ENCODE results near the gene ADAD2.

The ADAD2 gene

DNA sequence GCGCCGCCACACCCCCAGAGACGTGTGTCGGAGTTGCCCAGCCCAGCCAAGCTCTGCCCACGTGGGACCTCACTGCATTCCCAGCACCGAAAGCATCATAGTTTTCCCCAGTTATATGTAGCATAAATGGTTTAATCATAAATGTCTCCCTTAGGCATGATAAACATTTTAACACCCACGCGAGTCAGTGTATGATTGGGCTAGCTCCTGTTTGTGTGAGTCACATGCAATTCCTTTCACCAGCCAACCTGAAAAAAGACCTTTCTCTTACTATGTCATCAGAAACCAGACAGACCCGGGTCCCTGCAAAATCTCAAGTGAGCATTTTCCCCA, 13.2 kb upstream of the ADAD2 start:
- DNase-seq, result no peak

DNA sequence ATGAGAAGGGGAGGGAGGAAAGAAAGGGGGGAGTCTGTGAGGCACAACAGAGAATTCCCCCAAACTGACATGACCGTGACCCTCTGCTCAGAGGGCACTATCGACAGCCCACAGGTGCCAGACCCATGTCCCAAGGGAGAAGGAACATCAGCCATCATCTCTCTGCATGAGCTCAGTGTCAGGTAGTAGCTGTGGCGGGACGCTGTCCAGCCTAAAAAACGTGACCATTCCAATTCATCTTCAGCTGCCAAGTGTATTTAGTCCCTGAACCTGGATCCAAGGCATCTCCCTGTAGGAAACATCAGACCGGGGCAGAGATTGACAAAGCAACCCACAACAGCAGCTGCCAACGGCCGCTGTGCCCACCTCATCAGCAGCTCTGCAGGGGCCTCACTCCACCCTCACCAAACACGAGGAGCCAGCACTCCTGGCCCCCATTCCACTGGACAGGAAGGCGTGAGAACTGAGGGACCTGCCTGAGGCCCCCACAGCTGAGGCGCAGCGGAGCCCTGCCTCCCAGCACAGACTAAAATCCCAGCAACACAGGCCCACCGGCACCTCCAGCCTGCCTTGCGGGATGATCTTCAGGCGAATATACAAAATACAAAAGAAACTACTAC, 12.7 kb upstream of the ADAD2 start:
- DNase-seq, result no peak

DNA sequence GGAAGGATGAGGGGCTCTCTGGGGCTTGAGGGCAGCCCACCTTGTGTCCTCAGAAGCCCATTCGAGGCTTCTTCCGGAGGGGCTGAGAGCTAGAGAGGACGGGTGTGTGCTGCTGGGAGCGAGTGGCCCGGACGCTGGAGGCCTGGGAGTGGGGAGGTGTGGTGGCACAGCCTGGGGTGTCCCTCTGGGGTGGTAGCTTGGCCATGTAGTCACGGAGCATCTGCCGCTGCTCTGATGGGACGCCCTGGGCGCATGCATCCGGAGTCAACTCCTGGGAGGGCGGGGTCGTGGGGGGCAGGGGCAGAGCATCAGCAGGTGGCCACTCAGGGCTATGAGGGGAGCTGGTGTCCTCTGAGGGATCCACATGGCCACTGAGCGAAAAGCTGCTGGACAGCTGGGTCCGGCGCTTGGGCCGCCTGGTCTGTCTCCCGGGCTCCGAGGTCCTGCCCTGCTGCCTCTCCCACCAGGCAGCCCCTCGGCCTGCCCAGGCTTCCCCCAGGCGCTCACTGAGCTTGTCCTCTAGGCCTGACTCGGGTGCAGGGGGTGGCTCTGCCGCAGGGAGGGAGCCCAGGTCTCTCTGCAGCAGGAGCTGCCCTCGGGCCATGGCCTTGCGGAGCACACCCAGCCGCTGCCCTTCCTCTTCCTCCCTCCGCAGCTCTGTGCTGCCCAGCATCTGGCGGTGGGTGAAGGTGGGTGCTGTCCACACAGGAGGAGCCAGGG, 11.9 kb upstream of the ADAD2 start:
- DNase-seq, result no peak

DNA sequence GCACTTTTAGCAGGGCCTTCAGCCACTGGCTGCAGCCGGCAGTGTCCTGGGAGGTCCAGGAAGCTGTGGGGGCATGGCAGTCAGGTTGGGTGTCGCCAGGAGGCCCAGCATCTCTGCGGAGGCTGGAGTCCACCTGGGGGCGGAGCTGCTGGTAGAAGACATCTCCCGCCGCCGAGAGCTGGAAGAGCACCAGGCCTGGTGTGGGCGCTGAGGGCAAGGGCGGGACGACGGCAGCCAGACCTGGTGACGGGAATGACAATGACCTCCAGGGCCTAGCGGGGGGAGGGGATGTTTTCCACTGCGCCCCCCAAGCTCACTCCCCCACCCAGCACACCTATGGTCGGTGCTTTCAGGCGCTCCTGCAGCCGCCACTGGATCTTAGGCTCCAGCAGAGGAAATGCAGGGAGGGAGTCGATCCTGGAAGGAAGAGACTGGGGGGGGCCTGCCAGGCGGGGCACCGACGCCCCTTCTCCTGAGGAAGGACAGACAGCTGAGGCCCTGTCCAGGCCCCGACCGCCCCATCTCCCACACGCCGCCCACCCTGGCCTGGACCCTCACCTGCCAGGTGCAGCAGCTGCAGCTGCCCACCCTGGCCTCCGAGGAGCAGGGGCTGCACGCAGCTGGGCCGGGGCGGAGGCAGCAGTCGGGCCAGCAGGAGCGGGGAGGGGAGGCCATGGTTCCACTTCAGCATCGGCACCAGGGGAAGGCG, 11.2 kb upstream of the ADAD2 start:
- no peak for DNase-seq

DNA sequence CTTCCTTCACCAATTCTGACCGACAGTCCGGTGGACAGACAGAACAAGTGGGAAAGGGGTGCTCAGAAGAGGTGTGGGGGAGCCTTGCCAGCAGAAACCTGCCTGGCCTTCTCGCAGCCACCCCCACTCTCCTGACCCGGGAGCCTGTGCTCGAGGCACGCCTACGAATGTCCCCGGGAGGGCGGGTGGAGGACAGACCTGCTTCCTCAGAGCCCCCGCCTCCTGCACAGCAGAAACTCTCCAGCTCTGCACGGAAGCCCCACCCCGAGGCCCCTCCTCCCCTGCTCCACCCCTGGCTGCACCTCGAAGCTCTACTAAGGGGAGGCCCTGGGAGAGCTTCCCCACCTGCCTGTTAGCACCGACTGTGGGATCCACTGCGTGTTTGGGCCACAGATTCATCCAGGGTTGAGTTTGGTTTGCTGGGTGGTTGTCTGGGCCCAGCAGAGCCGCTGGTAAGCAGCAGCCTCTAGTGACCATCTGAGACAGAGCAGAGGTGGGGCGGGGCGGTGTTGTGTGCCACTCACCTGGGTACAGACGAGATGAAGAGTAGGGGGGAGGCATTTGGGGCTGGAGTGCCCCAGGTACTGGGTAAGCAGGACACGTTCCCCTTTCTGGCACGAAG, 10.3 kb upstream of the ADAD2 start:
- DNase-seq, result no peak

DNA sequence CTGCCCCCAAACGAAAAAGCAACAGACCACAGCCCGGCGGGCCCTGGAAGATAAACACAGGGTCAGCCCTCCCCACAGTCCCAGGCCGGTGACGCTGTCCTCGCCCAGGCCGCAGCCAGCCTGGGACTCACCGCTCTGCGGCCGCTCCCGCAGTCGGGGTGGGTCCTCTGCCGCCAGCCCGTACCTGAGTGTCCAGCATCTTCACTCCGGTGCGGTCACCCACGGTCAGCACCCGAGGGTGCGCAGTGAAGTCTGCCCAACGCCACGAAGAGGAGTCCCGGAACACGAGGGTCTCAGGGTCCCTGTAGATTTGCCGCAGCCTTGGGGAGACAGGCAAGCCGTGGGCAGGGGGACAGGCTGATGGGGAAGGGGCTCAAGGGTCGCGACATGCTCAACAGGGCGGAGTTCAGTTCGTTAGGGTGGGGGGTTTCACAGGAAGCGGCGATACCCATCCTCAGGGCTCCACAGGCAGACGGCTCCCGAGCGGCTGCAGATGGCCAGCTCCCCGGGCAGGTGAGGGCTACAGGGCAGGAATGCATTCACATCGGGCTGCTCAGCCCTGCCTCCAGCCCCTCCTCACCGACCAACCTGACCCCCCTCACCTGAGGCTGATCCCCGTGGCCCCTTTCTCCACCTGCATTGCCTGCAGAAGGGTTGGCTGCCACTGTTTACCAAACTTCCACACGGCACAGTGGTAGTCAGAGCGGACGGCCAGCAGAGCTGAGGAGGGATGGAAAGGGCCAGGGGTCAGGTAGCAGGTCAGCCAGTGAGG, 9.6 kb upstream of the ADAD2 start:
- DNase-seq, result no peak

DNA sequence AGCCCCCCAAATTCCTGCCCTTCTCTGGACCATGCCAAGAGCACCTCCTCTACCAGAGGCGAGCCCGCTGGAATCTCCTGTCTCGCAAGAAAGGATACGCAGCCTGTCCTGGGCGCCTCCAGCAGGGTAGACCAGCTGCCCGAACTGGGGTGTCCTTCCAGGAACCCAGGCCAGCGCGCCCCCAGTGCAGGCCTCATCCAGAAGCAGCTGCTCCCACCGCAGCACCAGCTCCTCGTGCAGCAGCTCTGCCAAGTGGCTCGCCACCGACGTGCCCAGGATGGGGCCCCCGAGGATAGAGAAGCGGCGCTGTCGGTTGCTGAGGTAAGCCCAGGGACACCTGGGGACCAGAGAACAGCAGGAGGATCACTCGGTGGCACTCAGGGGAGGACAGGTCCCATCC, 8.9 kb upstream of the ADAD2 start:
- no peak for DNase-seq

DNA sequence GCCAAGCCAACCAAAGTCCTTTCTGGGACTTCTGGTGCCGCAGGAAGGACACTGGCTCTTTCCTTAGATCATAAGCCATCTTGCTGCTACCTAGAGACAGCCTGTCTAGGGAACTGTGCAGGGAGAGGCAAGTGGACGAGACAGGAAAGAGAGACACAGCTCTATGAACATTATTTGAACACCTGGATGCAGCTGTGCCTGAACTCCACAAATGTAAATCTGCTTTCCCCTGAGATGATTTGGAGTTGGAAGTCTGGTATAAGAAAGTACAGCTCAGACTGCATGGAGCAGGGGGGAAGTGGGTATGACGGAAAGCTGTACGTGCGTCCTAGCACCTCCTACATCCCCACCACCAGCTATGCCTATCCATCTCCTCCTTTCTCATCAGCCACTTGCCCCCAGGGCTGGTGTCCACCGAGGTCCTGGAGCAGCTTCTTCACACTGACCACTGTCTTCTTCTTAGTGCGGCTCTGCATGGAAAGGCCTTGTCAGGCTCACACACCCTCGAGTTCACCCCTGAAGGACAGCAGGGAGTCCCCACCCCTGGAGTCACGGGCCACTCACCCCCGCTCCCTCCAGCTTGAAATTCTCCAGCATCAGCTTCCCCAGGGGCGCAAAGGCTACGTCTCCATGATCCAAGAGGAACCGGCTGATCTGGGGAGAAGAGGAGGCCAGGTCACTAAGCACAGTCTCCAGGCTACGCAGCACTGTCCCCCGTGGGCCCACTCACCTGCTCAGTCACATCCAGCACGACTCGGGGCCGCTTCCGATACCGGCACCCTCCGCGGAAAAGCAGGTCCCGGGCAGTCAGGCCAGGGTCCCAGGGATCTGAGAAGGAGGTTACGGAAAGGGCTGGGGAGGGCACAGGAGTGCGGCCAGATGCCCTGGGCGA, 8.0 kb upstream of the ADAD2 start:
- no peak for DNase-seq

DNA sequence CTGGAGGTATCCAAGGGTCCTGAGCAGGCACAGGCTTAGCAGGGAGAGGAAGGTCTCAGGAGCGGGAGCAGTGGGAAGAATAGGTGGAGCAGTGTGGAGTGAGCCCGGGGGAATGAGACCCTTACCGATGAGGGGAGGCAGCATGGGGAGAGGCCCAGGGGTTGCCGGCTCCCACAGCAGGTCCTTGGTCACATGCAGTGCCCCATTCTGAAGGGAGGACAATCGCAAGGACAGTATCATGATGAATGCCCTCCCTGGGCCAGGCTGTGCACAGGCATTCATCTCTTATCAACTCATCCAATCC, 7.4 kb upstream of the ADAD2 start:
- DNase-seq, result no peak

DNA sequence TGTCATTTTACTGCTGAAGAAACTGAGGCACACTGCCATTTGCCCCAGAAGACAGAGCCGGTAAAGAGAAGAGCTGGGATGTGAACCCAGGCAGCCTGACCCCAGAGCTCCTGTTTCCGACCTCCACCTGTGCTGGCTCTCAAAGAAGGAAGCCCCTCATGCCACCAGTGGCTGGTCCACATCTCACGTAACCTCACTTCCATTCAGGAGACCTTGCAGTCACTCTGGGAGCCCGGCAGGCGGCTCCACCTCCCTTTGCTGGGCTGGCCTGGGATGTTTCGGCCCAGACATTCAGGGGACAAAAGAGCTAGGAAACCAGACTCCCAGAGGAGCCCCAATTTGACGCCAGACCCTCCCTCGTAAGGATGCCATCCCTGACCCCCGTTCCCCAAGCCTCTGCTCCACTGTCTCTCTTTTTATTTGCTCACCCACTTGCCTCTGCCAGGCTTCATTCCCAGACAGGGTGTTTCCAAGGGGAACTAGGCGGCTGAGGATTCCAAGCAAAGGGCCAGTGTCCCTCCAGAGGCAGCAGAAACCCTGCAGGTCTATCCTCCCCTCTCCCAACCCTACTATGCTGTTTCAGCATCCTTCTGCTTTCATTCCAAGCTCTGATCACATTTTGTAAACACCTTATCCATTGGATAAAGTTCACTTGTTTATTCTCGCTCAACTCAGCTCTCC, 6.9 kb upstream of the ADAD2 start:
- DNase-seq, result no peak

DNA sequence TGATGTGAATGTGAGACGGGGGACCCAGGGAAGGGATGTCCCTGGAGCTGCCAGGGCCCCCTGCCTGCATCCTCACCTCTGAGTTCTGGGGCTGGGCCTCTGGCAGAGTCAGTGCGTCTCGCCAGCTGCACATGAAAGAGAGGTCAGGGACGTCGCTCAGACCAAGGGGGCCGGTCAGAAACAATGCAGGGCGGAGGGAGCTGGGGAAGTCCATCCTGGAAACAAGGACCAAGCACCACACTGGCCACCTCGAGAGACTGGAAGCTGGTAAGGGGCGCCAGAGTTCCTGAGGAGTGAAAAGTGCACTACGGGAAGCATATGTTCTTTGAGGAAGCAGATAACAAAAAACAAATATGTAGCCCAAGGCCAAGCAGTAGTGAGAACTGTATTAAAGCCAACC, 6.2 kb upstream of the ADAD2 start:
- no peak for DNase-seq

DNA sequence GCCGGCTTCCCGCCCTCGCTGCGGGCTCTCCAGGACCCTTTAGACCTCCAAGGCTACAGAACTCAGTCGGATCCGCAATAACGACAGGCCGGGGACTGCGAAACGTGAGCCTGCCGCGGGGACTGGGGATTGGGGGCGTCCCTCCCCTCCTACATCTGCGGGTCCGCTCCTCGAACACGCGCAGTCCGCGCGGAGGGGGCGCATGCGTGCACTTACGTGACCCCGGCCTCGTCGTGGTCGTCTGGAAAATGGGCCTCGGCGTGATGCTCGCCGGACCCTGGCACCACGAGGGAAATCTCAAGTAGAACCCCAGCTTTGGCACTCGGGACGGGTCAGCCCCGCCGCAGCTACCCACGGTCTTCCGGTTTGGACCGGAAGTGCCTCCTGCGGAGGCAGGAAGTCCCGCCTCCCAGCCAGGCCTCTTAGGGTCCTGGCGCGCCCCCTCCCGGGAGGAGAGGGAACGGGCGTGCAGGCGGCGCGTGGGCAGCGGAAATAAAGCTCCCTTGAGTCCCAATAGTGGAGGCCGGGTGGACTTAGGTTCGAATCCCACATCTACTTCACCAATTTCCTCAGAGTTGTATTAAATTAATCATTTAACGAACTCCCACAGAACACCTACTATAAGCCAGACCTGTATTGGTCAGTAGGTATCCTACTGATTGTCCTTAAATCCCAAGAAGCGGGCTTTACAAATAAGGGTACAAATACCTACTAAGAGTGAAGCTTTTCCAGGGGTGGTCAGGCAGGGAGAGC, 4.1 kb upstream of the ADAD2 start, which contains the start of gene TAF1C:
TAF1C (minus strand) TSS at position 373 of the 753 bp plus-strand sequence. CDS start 2,069 bp downstream, outside the sequence.
- DNase-seq, result peak; percentile 54

DNA sequence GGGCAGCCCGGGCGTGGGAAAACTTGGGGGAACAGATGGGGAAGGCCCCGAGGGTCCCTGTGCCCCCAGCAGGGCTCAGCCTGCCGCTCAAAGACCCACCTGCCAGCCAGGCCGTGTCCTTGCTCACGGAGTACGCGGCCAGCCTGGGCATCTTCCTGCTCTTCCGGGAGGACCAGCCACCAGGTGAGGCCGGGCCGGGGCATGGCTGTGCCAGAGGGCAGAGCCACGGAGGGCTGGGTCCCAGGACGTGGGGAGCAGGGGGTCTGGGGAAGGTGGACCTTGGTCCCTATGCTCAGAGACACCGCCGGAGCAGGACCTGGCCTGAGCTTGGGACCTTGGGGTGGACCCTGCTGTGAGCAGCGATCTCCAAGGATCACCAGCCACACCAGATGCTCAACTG, 509 bp downstream of the ADAD2 start:
- DNase-seq, result no peak

DNA sequence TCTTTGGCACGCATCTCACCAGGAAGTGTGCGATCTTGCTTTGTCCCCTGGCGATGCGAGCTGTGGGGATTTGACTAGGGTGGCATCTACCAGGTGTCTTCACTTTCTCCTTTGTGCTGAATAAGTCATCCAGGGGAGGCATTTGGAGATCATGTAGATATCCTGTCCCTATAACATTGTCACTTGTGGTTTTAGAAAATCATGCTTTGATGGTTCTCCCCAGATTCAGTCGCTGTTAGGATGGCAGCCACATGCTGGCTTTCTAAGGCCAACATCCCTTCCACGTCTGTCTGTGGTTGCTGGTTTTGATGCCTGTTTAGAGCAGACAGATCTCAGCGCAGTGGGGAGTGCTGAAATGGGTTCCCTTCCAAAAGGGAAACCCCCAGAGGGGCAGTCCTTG, 2.5 kb downstream of the ADAD2 start:
- DNase-seq, result no peak

DNA sequence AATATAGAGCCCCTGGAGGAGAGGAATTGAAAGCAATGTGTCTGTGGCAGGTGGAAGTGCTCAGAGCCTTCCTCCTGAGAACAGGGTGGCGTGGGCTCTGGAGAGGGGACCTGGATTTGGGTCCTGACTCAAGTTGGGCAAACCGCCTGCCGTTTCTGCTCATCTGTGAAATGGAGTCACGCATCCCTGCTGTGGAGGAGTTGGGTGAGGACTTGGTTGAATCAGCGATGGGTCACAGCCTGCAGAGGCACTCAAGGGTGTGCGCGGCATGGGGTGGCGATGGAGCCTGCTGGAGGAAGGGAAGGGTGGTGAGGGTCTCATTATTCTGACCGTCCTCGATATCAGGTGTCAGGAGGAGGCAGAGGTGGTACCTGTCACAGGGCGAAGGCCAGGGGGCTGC, 3.1 kb downstream of the ADAD2 start:
- no peak for DNase-seq

DNA sequence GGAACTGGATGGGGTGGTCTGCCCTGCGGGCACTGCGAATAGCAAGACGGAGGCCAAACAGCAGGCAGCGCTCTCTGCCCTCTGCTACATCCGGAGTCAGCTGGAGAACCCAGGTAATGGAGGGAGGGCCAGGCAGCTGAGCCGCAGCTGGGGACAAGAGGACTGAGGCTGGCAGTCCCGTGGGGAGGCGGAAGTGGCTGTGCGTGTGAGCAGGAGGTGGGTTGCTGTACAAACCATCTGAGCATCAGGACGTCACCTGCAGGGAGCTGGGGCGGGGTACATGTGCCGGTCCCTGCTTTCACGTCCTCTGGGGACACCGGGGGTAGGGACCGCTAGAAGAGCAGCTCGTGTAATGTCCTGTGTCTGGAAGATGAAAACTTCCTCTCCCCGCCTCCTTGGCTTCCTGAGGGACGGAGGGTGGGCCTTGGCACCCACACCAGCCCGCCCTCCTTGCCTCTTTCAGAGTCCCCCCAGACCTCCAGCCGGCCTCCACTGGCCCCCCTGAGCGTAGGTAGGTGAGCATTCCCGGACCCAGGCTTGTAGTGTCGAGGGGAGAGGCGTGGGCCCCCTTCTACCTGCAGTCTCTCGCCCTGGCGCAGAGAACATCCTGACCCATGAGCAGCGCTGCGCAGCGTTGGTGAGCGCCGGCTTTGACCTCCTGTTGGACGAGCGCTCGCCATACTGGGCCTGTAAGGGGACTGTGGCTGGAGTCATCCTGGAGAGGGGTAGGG, 3.7 kb downstream of the ADAD2 start:
- DNase-seq, result no peak

DNA sequence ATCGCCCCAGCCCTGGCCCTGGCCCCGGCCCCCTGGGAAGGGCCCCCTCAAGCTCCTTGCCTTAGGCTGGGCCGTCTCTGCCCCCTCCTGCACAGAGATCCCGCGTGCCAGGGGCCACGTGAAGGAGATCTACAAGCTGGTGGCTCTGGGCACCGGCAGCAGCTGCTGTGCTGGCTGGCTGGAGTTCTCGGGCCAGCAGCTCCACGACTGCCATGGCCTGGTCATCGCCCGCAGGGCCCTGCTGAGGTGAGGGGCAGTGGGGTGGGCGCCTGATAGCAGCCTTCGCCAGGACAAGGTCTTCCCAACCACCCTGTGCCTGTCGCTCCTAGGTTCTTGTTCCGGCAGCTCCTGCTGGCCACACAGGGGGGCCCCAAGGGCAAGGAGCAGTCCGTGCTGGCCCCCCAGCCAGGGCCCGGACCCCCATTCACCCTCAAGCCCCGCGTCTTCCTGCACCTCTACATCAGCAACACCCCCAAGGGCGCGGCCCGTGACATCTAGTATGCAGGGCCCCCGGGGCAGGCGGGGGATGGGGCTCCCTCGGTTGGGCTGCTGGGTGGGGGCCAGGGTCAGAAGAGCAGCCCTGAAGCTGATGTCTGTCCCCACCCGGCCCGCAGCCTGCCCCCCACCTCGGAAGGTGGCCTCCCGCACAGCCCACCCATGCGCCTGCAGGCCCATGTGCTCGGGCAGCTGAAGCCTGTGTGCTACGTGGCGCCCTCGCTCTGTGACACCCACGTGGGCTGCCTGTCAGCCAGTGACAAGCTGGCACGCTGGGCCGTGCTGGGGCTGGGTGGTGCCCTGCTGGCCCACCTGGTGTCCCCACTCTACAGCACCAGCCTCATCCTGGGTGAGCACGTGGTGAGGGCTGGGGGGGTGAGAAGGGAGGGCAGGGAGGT, 4.5 kb downstream of the ADAD2 start:
- DNase-seq, result no peak

DNA sequence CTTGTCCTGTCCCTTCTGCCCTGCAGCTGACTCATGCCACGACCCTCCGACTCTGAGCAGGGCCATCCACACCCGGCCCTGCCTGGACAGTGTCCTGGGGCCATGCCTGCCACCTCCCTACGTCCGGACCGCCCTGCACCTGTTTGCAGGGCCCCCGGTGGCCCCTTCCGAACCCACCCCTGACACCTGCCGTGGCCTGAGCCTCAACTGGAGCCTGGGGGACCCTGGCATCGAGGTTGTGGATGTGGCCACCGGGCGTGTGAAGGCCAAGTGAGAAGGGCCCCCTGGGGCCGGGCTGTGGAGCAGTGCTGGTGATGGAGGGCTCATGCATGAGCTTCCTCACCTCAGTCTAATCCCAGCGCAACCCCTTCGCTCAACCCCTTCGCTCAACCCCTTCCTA, 5.1 kb downstream of the ADAD2 start:
- DNase-seq, result no peak

Measured in NCI-H524 treated with DMSO at 0.1 percent for 48 hours (cell line).